T1000 (cell line): ENCODE results near the gene AUNIP.

Experiments
- DNase-seq: peaks from one replicate; lab custom pipeline; 2025; ENCODE audit warnings: mixed read lengths; lab: John Stamatoyannopoulos, UW

The AUNIP gene

GRCh38 chr1:25828491-25828890, 30.8 kb downstream of the AUNIP start:
- DNase-seq: no peak

DNA sequence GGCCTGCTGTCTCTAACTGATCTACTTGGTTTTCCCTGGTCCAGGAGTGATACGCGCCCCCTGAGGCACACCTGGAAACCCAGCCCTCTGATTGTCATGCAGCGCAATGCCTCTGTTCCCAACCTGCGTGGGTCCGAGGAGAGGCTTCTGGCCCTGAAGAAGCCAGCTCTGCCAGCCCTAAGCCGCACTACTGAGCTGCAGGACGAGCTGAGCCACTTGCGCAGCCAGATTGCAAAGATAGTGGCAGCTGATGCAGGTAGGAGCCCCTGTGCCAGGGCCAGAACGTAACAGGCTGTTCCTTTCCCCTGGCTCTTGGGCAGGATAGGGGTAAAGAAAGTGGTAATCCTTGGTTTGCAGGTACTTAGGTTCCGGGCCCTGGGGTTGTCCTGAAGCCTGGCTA, 32.7 kb downstream of the AUNIP start:
- no peak for DNase-seq

DNA sequence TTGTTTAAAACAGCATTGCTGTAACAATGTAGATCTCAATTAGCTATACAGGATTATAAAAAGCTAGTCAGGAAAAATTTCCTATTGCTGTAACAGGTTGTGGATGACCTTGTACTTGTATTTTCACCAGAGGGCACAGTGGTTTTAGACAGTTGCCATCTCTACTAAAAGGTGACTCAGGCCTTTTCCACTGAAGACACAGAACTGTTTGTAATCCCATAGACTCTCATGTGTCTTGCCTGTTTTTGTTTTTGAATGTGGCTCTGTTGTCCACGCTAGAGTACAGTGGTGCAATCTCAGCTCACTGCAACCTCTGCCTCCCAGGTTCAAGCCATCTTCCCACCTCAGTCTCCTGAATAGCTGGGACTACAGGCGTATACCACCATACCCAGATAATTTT, 33.7 kb downstream of the AUNIP start:
- DNase-seq: no peak

DNA sequence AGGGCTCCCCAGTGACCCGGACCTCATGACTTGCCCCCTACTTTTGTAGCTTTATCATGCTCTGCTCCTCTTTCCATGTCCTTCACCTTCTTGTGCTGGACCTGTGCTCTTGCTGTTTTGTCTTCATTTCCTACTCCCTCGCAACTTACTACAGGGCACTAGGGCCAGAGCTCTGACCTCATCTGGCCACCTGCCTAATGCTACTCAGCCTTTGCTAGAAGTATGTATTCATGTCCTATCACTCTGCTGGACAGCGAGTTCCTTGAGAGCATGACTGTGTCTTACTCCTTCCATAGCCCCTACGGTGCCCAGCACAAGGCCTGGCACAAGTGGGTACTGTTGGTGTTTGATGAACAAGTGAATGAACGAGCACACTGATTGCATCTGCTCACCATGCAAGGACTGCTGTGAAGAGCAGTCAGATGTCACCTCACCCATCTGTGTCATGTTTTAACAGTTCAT, 37.6 kb downstream of the AUNIP start:
- no peak for DNase-seq

DNA sequence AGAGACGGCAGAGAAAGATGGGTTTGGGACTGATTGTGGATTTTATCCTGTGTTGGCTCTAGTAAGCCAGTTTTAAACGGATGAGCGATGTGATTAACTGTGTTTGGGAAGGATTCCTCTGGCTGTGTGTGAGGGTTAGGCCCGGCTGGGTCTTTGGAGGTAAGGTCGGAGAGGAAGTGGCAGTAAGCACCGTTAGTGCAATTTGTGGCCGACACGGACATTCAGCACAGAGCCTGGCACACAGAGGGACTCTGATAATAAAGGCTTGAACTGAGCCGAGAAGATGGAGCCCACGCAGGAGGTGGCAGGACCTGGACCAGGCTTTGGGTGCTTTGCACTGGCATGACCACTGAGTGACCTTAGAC, 38.2 kb downstream of the AUNIP start:
- DNase-seq: no peak

- peak; percentile 21 for DNase-seq
Observed at GRCh38 chr1:25820247-25821111, 38.8 kb downstream of the AUNIP start.

DNA sequence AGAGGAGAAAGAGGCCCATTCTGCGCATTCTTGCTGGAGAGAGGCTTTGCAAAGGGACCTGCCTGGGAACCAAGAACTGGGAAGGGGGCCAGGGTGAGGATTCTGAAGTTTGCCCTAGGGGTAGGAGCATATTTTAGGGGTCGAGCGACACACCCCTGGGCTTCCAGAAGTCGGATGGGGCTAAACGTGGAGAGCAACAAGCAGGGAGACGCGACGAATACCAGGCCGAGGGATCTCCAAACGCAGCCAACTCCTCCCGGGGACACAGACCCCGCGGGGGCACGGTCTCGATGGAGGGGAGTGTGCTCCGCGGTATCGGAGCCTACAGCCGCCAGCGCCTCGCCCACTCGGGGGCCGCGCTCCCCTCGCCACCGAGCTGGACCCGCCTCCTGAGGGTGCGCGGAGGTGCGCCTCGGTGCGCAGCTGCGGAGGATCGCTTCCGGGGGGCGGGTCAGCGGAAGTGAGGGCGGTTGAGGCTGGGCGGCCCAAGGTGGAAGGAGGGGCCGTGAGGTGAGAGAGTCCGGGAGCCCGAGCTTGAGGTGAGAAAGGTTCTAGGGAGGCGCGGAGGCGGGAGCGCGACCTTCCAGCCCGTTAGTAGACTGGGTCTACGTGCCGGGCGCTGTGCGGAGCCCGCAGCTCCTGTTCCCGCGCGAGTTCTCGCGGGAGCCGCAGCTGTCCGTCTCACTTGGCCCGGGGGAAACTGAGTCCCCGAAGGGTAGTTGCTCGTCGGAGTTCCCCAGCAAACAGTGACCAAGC, 39.6 kb downstream of the AUNIP start, which contains the start of gene MTFR1L:
Gene MTFR1L, plus strand, starts transcription at position 464 of the 756 bp plus-strand sequence. CDS start 3,151 bp downstream, outside the sequence.
- peak; percentile 78 for DNase-seq

- DNase-seq: no peak
Observed at GRCh38 chr1:25818569-25818968, 40.7 kb downstream of the AUNIP start.

- DNase-seq: no peak
Observed at GRCh38 chr1:25817840-25818501, 41.3 kb downstream of the AUNIP start.

GRCh38 chr1:25816112-25816718, 43.0 kb downstream of the AUNIP start:
- DNase-seq: no peak

GRCh38 chr1:25815208-25816111, 43.8 kb downstream of the AUNIP start:
- no peak for DNase-seq

DNA sequence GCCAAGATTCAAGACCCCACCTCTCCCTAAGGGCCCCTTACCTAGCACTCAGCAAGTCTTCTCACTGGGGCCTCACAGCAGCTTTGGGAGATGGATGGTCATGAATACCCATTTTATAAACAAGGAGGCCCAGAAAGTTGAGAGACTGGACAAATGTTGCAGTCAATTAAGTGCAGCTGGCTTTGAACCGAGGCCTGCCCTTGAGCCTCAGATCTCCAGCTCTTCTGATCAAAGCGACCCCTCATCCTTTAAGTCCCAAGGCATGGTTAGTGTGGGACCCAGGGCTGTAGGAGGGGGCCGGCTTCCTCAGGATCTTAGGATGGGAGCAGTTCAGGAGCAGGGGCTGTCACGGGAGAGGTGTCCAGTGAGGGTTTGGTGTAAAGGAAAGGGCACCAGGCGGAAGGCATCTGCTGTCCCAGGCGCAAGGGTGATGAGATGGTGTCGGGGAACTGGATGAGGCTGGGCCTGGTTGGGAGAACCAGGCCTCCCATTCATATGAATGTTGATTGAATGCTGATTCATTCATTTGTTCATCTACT, 44.6 kb downstream of the AUNIP start:
- DNase-seq: no peak

- no peak for DNase-seq
Observed at GRCh38 chr1:25813734-25814471, 45.4 kb downstream of the AUNIP start.

- DNase-seq: no peak
Observed at GRCh38 chr1:25813071-25813733, 46.1 kb downstream of the AUNIP start.

GRCh38 chr1:25811384-25812082, 47.7 kb downstream of the AUNIP start:
- no peak for DNase-seq

DNA sequence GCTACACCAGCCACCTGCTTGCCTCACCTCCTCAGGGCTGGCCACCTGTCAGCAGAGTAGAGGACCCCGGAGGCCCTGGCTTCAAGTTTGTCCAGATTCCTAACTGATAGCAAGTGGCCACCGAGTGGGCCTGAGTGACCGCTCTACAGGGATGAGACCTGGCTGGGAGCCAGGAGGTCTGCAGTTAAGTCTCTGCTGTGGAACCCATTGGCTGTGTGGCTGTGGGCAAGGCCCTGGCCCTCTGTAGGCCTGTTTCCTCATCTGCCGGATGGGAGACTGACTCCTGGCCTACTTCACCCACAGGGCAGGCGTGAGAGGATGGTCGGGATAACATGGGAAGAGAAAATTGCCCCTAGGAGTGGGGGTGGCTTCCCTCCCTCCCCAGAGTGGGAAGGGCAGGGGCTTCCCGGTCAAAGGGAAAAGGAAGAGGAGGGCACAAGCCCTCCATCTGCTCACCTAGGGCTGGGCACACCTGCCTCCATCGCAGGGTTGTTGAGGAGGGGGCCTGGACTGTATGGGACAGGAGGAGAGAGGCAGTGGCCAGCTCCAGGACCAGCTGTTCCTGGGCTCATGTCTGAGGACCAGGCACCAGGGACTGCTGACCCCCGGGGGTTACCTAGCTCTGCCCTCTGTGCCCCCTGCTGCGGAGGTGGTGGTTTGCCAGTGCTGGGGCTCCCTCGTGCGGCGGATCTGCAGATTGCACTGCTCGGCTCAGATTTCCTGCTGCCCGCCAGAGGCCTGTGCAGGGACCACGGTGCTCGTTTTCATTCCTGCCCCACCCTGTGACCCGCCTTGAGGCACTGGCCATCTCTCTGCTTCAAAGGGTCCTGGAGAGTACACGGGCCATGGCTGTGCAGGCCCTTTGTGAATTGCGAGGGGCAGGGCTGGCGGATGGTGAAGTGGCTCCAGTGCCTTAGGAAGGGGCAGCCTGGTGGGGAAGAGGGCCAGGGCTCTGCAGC, 48.6 kb downstream of the AUNIP start:
- peak; percentile 59 for DNase-seq

- no peak for DNase-seq
Observed at GRCh38 chr1:25809929-25810328, 49.3 kb downstream of the AUNIP start.
